IMR-90 (cell line): ENCODE measurements around the gene ZNF136. TPM values are rescaled to one million over a fixed set of nuclear protein-coding genes. Genes with fewer than 3 reads are reported as not detected.

Source experiments
- ATAC-seq: fragments of 200-7000 bp; cut with Tn5 transposase; 2 replicates; pipeline ENCODE4 v1.9.1; 2020; ENCODE audit warnings: low read depth, mild to moderate bottlenecking, moderate library complexity
- BruUV-seq: library from RNA; stranded (reverse); fragments of 400-500 nt; replicated peaks from 2 replicates; lab custom pipeline; 2021; lab: Mats Ljungman, UMichigan
- CTCF ChIA-PET: fragments of 300-600 bp; formaldehyde crosslinking; extraction: SDS; loops from one replicate; lab custom pipeline; 2021; ENCODE audit warnings: antibody characterized with exemption; lab: Yijun Ruan, JAX
- POLR2A ChIA-PET: fragments of 300-600 bp; sonication (Branson Sonifier 250); formaldehyde crosslinking; loops from one replicate; lab custom pipeline; 2022; ENCODE audit warnings: antibody characterized with exemption; ENCODE audit not compliant: unreplicated experiment; lab: Charles Lee
- DNase-seq: peaks from one replicate; pipeline ENCODE4 v3.0.0; 2013
- H2AFZ ChIP-seq: replicated peaks from 2 replicates; pipeline ENCODE3; 2013; ENCODE audit warnings: low read length, mild to moderate bottlenecking; ENCODE audit not compliant: poor library complexity
- H2AK5ac ChIP-seq: 2 replicates; pipeline ENCODE4 v1.6.1; 2013; ENCODE audit warnings: low read depth, low read length, inconsistent platforms
- H2AK9ac ChIP-seq: replicated peaks from 2 replicates; pipeline ENCODE3; 2013; ENCODE audit warnings: mild to moderate bottlenecking, low read depth, low read length, moderate library complexity; ENCODE audit not compliant: poor library complexity
- H2BK120ac ChIP-seq: 2 replicates; pipeline ENCODE4 v1.6.1; 2013; ENCODE audit warnings: low read depth, low read length, inconsistent platforms
- H2BK15ac ChIP-seq: 3 replicates; pipeline ENCODE4 v1.6.1; 2013; ENCODE audit warnings: low read depth, low read length, inconsistent platforms
- H2BK20ac ChIP-seq: 2 replicates; pipeline ENCODE4 v1.6.1; 2013; ENCODE audit warnings: low read depth, mild to moderate bottlenecking, inconsistent platforms, low read length, moderate library complexity
- H2BK5ac ChIP-seq: 2 replicates; pipeline ENCODE4 v1.6.1; 2013; ENCODE audit warnings: mild to moderate bottlenecking, low read depth, low read length, inconsistent platforms; ENCODE audit not compliant: poor library complexity, severe bottlenecking
- H3K14ac ChIP-seq: replicated peaks from 2 replicates; pipeline ENCODE4 v1.6.1; 2013; ENCODE audit warnings: low read depth, low read length, inconsistent platforms
- H3K18ac ChIP-seq: 2 replicates; pipeline ENCODE4 v1.6.1; 2013; ENCODE audit warnings: low read depth, low read length, control low read depth
- H3K23ac ChIP-seq: 2 replicates; pipeline ENCODE4 v1.6.1; 2013; ENCODE audit warnings: low read depth, low read length, inconsistent platforms
- H3K27ac ChIP-seq: 2 replicates; pipeline ENCODE4 v1.5.1; 2013; ENCODE audit warnings: mild to moderate bottlenecking, control low read depth, low read length; ENCODE audit not compliant: insufficient read depth
- H3K27me3 ChIP-seq: 2 replicates; pipeline ENCODE4 v1.6.1; 2013; ENCODE audit warnings: low read length; ENCODE audit not compliant: control insufficient read depth, insufficient read depth
- H3K36me3 ChIP-seq: 2 replicates; pipeline ENCODE4 v1.6.1; 2013; ENCODE audit warnings: low read length, mixed read lengths; ENCODE audit not compliant: control insufficient read depth, insufficient read depth
- H3K4ac ChIP-seq: 2 replicates; pipeline ENCODE4 v1.6.1; 2013; ENCODE audit warnings: low read depth, low read length, inconsistent platforms
- H3K4me1 ChIP-seq: 2 replicates; pipeline ENCODE4 v1.6.1; 2013; ENCODE audit warnings: low read length, mixed read lengths; ENCODE audit not compliant: control insufficient read depth, insufficient read depth
- H3K4me2 ChIP-seq: 2 replicates; pipeline ENCODE4 v1.6.1; 2013; ENCODE audit warnings: low read depth, mild to moderate bottlenecking, control low read depth, low read length, moderate library complexity
- H3K4me3 ChIP-seq: 2 replicates; pipeline ENCODE4 v1.5.1; 2013; ENCODE audit warnings: low read depth, mild to moderate bottlenecking, control low read depth, low read length, moderate library complexity; ENCODE audit not compliant: insufficient read depth
- H3K56ac ChIP-seq: 2 replicates; pipeline ENCODE4 v1.6.1; 2013; ENCODE audit warnings: low read length, inconsistent platforms; ENCODE audit not compliant: insufficient read depth; ENCODE audit errors: extremely low read depth
- H3K79me1 ChIP-seq, 2 experiments: 2 replicates each; pipeline ENCODE4 v1.6.1; 2013; ENCODE audit warnings: low read length in 2 of 2, inconsistent platforms in 1 of 2, low read depth in 1 of 2
- H3K9ac ChIP-seq: 2 replicates; pipeline ENCODE4 v1.6.1; 2013; ENCODE audit warnings: low read depth, low read length, control low read depth
- H3K9me1 ChIP-seq: 2 replicates; pipeline ENCODE4 v1.6.1; 2013; ENCODE audit warnings: low read length, inconsistent platforms; ENCODE audit not compliant: insufficient read depth
- H3K9me3 ChIP-seq: 2 replicates; pipeline ENCODE4 v1.6.1; 2013; ENCODE audit warnings: low read length; ENCODE audit not compliant: control insufficient read depth, insufficient read depth
- H4K20me1 ChIP-seq: 2 replicates; pipeline ENCODE4 v1.6.1; 2013; ENCODE audit warnings: low read length, inconsistent platforms; ENCODE audit not compliant: insufficient read depth
- H4K5ac ChIP-seq: 2 replicates; pipeline ENCODE4 v1.6.1; 2013; ENCODE audit warnings: mild to moderate bottlenecking, low read depth, low read length, control low read depth
- H4K8ac ChIP-seq, 2 experiments: 2 replicates each; pipeline ENCODE4 v1.6.1; 2013; ENCODE audit warnings: low read depth in 2 of 2, low read length in 2 of 2, control low read depth in 1 of 2, inconsistent platforms in 1 of 2
- H4K91ac ChIP-seq: 2 replicates; pipeline ENCODE4 v1.6.1; 2013; ENCODE audit warnings: low read depth, low read length, inconsistent platforms; ENCODE audit not compliant: insufficient read depth
- CTCF ChIP-seq: conservative IDR thresholded peaks from 2 replicates; pipeline ENCODE4 v1.5.1; 2012; ENCODE audit warnings: mild to moderate bottlenecking, low read depth, low read length, improper control_type of control experiment
- FOS ChIP-seq: fragments of 150-350 bp; IDR thresholded peaks from 2 replicates; pipeline ENCODE4 v1.6.1; 2016; ENCODE audit warnings: low read depth, low read length
- RAD21 ChIP-seq: IDR thresholded peaks from 2 replicates; pipeline ENCODE4 v1.6.1; 2012; ENCODE audit warnings: low read length, improper control_type of control experiment
- SMC3 ChIP-seq: fragments of 150-350 bp; IDR thresholded peaks from 2 replicates; pipeline ENCODE4 v1.6.1; 2016; ENCODE audit warnings: low read depth, mild to moderate bottlenecking, antibody characterized with exemption, low read length, moderate library complexity
- WGBS, 2 experiments: methylation state at CpG; one replicate each; pipeline versions ENCODE4 v1.1.5 to v1.1.7; 2013; ENCODE audit warnings: missing lambda C conversion rate in 2 of 2; ENCODE audit not compliant: insufficient read length in 1 of 2; ENCODE audit errors: extremely low coverage in 2 of 2; 5-methylcytosine and 5-hydroxymethylcytosine counted together
- dilution Hi-C: fragments of 300-500 bp; cut with HindIII; formaldehyde crosslinking; loops from one replicate; pipeline ENCODE4 v1.14.3; 2018; ENCODE audit warnings: low sequenced_read_pairs; ENCODE audit not compliant: unreplicated experiment
- in situ Hi-C: fragments of 300-500 bp; cut with MboI; formaldehyde crosslinking; loops from 3 replicates; pipeline ENCODE4 v1.14.3; 2019; ENCODE audit warnings: low sequenced_read_pairs, inconsistent platforms, mixed read lengths
- intact Hi-C: fragments of 100-400 bp; cut with micrococcal nuclease; formaldehyde crosslinking; loops from 2 replicates; pipeline ENCODE4 v1.10.0; 2022
- polyA plus RNA-seq, 3 experiments: library from polyadenylated mRNA; depleted of rRNA; stranded (reverse); fragments of >200 nt; gene quantifications; 2 replicates each; pipeline ENCODE4 v1.2.3, GENCODE V29; 2012; ENCODE audit warnings: low replicate concordance in 1 of 3
- total RNA-seq: library from RNA; depleted of rRNA; stranded (reverse); fragments of >200 nt; gene quantifications from 2 replicates; pipeline ENCODE4 v1.2.3, GENCODE V29; 2012

The ZNF136 gene
- total and polyA plus RNA-seq, 2 of the 4 experiments (the other 2 are of a cell fraction): 1.9 to 6.8 TPM

DNA sequence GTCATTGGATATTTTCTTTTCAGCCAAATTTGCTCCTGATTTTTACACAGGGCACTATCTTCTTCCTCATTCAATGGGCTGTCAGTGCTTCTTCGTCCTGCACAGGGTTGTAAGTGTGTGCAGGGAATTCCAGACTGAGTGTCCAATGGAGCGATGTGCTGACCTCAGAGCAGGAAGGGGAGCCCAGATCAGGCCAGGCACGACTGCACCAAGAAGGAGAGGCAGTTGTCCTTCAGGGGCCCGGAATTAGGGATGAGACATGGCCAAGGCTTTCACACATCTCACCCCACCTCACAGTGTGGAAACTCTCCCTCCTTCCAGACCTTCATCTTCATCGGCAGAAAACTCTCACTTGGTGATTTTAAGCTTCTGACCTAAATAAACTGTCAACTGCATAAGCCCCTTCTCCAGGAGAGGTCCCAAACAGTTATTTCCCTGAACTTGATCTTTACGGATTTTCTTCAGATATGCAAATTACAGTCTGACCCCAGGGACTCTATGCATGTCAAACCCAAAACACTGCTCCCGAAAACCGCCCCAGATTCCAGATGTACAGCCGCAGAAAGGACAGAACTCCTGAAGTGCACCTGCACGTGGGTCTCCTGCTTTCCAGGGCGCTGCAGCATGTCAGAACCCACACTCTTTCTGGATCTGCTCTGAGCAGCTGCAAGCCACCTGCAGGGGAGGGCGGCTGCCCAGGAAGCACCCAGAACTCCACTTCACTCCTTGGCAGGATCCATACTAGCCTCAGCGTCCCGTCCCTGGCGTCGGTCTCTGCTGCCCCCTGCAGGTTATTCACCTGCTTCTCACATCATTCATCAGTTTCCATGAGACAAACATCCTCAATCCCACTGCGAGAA lies 22.1 kb upstream of the ZNF136 start:
- ATAC-seq: peak; percentile 46
- Histone ChIP-seq H4K20me1 (0 out of 2 replicates have a peak, but pooled peaks cover 2% of the 10 kb centered on the region), H4K5ac (no peak overlapping the region), H3K9me1 (no peaks in the 10 kb centered on the region), H2AFZ (peak overlapping the region; percentile 83), H2AK9ac (peak overlapping the region; percentile 85), H3K4me3 (peak overlapping the region; percentile 48), H2BK5ac (no peak overlapping the region), H3K79me1 (peaks cover 16 to 21% of the 10 kb centered on the region in 2 experiments), H3K18ac (no peak overlapping the region), H3K4me2 (peak overlapping the region; percentile 96), H3K9ac (no peak overlapping the region; the same call in 1 of the 2 replicates), H3K36me3 (peaks cover 27% of the 10 kb centered on the region), H4K8ac (no peak overlapping the region; a peak in 1 of 4 replicates), H2BK120ac (no peak overlapping the region), H2AK5ac (peak overlapping the region; percentile 6; the same call in 1 of the 2 replicates), H3K4ac (peak overlapping the region; percentile 30; the same call in 1 of the 2 replicates), H3K14ac (0 out of 2 replicates have a peak overlapping the region, but pooled peaks have one; percentile 28), H2BK20ac (no peak overlapping the region), H3K27ac (no peak overlapping the region), H4K91ac (no peak overlapping the region), H2BK15ac (no peak overlapping the region), H3K27me3 (no peaks in the 10 kb centered on the region), H3K9me3 (peaks cover 20% of the 10 kb centered on the region), H3K56ac (no peak overlapping the region), H3K4me1 (peaks cover 3% of the 10 kb centered on the region; the same call in 1 of the 2 replicates), H3K23ac (no peak overlapping the region)
- CTCF ChIA-PET: interaction anchor here (0.8 to 2.4 kb wide), 8 partner anchors 16 to 343 kb away, joined by 3 to 22 read pairs (median 6); partner anchors contain the start of gene ZNF625
- BruUV-seq: no TSS peak
- POLR2A ChIA-PET: no interaction called here
- peak; percentile 93 for TF ChIP-seq SMC3
- TF ChIP-seq FOS: no peak
- TF ChIP-seq CTCF: peak; percentile 97
- TF ChIP-seq RAD21: peak; percentile 97
- intact Hi-C loops (loop anchor here (1.0 to 5.0 kb wide), 7 partner anchors 48 to 438 kb away; no protein-coding TSS in a partner anchor), in situ Hi-C loops (loop anchor here (5.0 kb wide), 2 partner anchors 83 to 258 kb away; no protein-coding TSS in a partner anchor), dilution Hi-C loops (no loop called here)
- WGBS, 2 experiments: 32% methylated on average over 9 of the region's 17 CpGs; no CpG with 5 or more reads in 1 of the 2 experiments
- DNase-seq: peak; percentile 80
